ENCODE data around the gene JUN. TPM values are rescaled to one million over a fixed set of nuclear protein-coding genes. Genes with fewer than 3 reads are reported as not detected.

The JUN gene
- total RNA-seq, 1 experiment from 2014 or later, result 15.9 TPM

DNA sequence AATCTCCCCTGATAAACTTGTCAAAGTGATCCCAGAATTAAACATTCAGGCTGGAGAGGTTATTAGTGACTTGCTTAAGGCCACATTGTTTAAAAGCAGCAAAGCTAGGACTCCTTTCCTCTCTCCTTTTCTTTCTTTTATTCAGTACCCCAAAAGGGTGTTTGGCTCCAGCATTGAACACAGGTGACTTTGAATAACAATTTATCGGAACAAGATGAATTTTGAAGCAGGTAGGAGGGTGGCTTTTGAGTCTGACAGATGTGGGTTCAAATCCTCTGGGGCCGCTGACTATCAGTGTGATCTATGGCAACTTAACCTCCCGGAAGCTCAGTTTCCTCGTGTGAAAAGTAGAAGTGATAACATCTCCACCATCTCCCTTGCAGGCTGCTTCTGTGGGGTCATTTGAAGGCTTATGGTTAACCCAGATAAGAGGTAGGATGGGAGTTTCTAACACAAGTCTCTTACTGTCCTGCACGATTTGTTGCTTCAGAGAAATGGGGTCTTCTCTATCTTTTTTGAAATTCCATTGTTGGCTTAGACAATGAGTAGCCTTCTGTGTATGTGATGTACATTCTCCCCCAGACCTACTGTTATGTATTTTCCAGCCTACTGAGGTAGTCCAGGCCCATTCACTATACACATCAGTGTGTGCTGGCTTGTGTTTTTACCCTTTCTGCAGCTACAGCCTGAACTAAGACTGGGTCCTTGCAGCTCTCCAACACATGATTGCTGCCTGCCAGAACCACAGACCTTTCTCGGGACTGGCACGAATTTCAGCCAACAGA, 29.0 kb downstream of the JUN start:
- Mint-ChIP-seq H3K36me3 (no peaks in the 10 kb centered on the region), H3K9me3 (no peaks in the 10 kb centered on the region), H3K4me3 (no peak overlapping the region), H3K27ac (no peak overlapping the region), H3K4me1 (no peaks in the 10 kb centered on the region), H3K27me3 (ENCODE audit: low read depth) (peaks cover 9% of the 10 kb centered on the region)
- no peak for ATAC-seq
- DNase-seq (ENCODE audit: low spot score), result no peak
- ChIA-PET POLR2A (no interaction called here), CTCF (no interaction called here)
- TF ChIP-seq, protein P1, sequence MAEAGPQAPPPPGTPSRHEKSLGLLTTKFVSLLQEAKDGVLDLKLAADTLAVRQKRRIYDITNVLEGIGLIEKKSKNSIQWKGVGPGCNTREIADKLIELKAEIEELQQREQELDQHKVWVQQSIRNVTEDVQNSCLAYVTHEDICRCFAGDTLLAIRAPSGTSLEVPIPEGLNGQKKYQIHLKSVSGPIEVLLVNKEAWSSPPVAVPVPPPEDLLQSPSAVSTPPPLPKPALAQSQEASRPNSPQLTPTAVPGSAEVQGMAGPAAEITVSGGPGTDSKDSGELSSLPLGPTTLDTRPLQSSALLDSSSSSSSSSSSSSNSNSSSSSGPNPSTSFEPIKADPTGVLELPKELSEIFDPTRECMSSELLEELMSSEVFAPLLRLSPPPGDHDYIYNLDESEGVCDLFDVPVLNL (CRISPR knock-in tag; IDR thresholded peaks at IDR 0.05; ENCODE audit: borderline replicate concordance, low read depth), result no peak
- no peak for TF ChIP-seq ZNF219 (CRISPR knock-in tag; IDR thresholded peaks at IDR 0.05; ENCODE audit: borderline replicate concordance)
- TF ChIP-seq RORB (CRISPR knock-in tag; IDR thresholded peaks at IDR 0.05), result no peak
- no peak for TF ChIP-seq JAZF1 (CRISPR knock-in tag; IDR thresholded peaks at IDR 0.05)
- no peak for TF ChIP-seq NFYB (CRISPR knock-in tag; conservative IDR thresholded peaks at IDR 0.05; ENCODE audit: low read depth)
- no peak for TF ChIP-seq SMAD4 (CRISPR knock-in tag; IDR thresholded peaks at IDR 0.05)
- TF ChIP-seq NR2C2 (CRISPR knock-in tag; IDR thresholded peaks at IDR 0.05), result no peak
- TF ChIP-seq ZNF263 (CRISPR knock-in tag; IDR thresholded peaks at IDR 0.05; ENCODE audit: low read depth), result no peak
- TF ChIP-seq ZNF121 (CRISPR knock-in tag; IDR thresholded peaks at IDR 0.05), result no peak
- TF ChIP-seq ZBTB21 (CRISPR knock-in tag; IDR thresholded peaks at IDR 0.05; ENCODE audit: borderline replicate concordance), result no peak
- TF ChIP-seq ATF2 (CRISPR knock-in tag; IDR thresholded peaks at IDR 0.05; ENCODE audit: borderline replicate concordance, low read depth), result no peak
- no peak for TF ChIP-seq ELF4 (CRISPR knock-in tag; IDR thresholded peaks at IDR 0.05; ENCODE audit: low read depth)
- no peak for TF ChIP-seq ZNF232 (CRISPR knock-in tag; IDR thresholded peaks at IDR 0.05)
- TF ChIP-seq MXD4 (CRISPR knock-in tag; IDR thresholded peaks at IDR 0.05; ENCODE audit: borderline replicate concordance), result no peak
- no peak for TF ChIP-seq NFATC4 (CRISPR knock-in tag; IDR thresholded peaks at IDR 0.05)
- TF ChIP-seq SOX15 (CRISPR knock-in tag; IDR thresholded peaks at IDR 0.05), result no peak
- TF ChIP-seq, protein P2, sequence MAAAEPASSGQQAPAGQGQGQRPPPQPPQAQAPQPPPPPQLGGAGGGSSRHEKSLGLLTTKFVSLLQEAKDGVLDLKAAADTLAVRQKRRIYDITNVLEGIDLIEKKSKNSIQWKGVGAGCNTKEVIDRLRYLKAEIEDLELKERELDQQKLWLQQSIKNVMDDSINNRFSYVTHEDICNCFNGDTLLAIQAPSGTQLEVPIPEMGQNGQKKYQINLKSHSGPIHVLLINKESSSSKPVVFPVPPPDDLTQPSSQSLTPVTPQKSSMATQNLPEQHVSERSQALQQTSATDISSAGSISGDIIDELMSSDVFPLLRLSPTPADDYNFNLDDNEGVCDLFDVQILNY (CRISPR knock-in tag; IDR thresholded peaks at IDR 0.05), result no peak
- no peak for TF ChIP-seq FOXP1 (CRISPR knock-in tag; IDR thresholded peaks at IDR 0.05; ENCODE audit: borderline replicate concordance)
- TF ChIP-seq CDX4 (CRISPR knock-in tag; IDR thresholded peaks at IDR 0.05; ENCODE audit: borderline replicate concordance), result no peak
- TF ChIP-seq, protein P3, sequence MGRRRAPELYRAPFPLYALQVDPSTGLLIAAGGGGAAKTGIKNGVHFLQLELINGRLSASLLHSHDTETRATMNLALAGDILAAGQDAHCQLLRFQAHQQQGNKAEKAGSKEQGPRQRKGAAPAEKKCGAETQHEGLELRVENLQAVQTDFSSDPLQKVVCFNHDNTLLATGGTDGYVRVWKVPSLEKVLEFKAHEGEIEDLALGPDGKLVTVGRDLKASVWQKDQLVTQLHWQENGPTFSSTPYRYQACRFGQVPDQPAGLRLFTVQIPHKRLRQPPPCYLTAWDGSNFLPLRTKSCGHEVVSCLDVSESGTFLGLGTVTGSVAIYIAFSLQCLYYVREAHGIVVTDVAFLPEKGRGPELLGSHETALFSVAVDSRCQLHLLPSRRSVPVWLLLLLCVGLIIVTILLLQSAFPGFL (CRISPR knock-in tag; IDR thresholded peaks at IDR 0.05; ENCODE audit: borderline replicate concordance), result no peak

DNA sequence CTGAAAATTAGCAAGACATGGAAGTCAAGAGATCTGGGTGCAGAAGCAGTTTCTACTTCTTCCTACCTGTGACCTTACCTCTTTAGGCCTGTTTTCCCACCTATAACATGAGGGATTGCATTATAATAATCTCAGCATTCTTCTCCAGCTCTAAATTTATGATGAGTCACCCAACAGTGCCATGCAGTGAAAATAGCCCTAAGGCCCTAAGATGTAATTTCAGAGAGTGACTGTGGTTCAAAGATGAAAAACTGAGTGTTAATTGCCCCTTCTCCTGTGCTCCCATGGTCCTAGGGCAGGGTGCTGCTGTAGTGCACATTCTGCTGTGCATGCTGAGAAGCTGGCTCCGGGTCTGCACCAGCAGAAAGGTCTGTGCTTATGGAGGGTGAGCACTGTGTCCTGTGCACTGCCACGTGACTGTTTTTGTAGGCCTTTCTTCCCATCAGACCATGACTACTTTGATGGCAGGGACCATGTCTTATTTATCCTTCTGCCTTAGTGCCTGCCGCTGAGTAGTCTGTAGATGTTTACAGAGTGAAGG, 29.7 kb downstream of the JUN start:
- ChIA-PET CTCF (no interaction called here), POLR2A (no interaction called here)
- Mint-ChIP-seq H3K4me1 (peaks cover 5% of the 10 kb centered on the region), H3K9me3 (no peaks in the 10 kb centered on the region), H3K36me3 (no peaks in the 10 kb centered on the region), H3K4me3 (no peak overlapping the region), H3K27ac (no peak overlapping the region), H3K27me3 (ENCODE audit: low read depth) (peaks cover 9% of the 10 kb centered on the region)
- ATAC-seq, result no peak
- no peak for TF ChIP-seq TEAD1 (CRISPR knock-in tag; IDR thresholded peaks at IDR 0.05)
- TF ChIP-seq ESRRA (CRISPR knock-in tag; IDR thresholded peaks at IDR 0.05; ENCODE audit: borderline replicate concordance), result no peak
- DNase-seq (ENCODE audit: low spot score), result no peak
